Measurements from ENCODE around the gene ACTR1B. TPM values are rescaled to one million over a fixed set of nuclear protein-coding genes. Genes with fewer than 3 reads are reported as not detected.

Gene ACTR1B
- total RNA-seq, 1 experiment from 2014 or later = 33.8 TPM

DNA sequence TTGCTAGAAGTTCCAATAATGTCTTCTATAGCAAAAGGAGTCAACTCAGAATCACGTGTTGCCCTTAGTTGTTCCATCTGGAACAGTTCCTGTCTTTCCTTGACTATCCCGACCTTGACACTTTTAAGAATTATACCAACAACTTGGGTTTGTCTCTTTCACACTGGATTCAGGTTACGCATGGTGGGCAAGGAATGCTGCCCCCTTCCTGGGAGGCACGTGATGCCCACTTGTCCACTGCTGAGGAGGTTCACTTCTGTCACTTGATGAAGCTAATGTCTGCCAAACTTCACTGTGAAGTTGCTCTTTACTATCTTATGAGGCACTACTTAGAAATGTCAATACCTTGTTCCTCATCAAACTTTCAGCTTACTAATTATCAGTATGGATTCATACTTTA, 12.7 kb downstream of the ACTR1B start:
- no CpG with 5 or more reads among the region's 4 CpGs for WGBS (ENCODE audit: extremely low coverage, insufficient read length, low lambda C conversion rate)
- peaks cover 41 to 60% (median 55%) of the 10 kb centered on the region in 3 experiments for H3K36me3 Mint-ChIP-seq (ENCODE audit: insufficient read depth in 1 of 3, low read depth in 3 of 3)

More for the DNA sequence above, 12.7 kb downstream of the ACTR1B start:
- peaks cover 2% of the 10 kb centered on the region for H3K79me1 ChIP-seq (ENCODE audit: insufficient read depth, low read depth, low read length, poor library complexity, severe bottlenecking)
- H3K4ac ChIP-seq (ENCODE audit: low read depth, low read length) = no peak overlapping the region
- H3K9ac ChIP-seq (ENCODE audit: extremely low read depth, insufficient read length, low read length) = no peak overlapping the region
- no peaks in the 10 kb centered on the region for H3K4me1 ChIP-seq (ENCODE audit: insufficient read depth, low read length)
- H3K14ac ChIP-seq (ENCODE audit: insufficient read depth, low read length) = no peak overlapping the region
- Mint-ChIP-seq H3K4me3 (no peak overlapping the region), H3K27me3 (ENCODE audit: low read depth) (peaks cover 1% of the 10 kb centered on the region; the same call in 1 of the 2 replicates), H3K27ac (no peak overlapping the region), H3K4me1 (peaks cover 5% of the 10 kb centered on the region in 2 experiments), H3K9me3 (peaks cover 3 to 8% of the 10 kb centered on the region in 2 experiments; a peak in 4 of 5 replicates)
- H3K56ac ChIP-seq (ENCODE audit: insufficient read length, low read depth, low read length) = no peak overlapping the region
- H2BK20ac ChIP-seq (ENCODE audit: low read depth, low read length, poor library complexity, severe bottlenecking) = no peak overlapping the region
- no peaks in the 10 kb centered on the region for H3K27me3 ChIP-seq (ENCODE audit: insufficient read depth, low read length)
- no peak overlapping the region for H3K23ac ChIP-seq (ENCODE audit: insufficient read length, low read depth, low read length)
- no peak overlapping the region for H2AFZ ChIP-seq (ENCODE audit: low read length)
- TF ChIP-seq, protein P1, sequence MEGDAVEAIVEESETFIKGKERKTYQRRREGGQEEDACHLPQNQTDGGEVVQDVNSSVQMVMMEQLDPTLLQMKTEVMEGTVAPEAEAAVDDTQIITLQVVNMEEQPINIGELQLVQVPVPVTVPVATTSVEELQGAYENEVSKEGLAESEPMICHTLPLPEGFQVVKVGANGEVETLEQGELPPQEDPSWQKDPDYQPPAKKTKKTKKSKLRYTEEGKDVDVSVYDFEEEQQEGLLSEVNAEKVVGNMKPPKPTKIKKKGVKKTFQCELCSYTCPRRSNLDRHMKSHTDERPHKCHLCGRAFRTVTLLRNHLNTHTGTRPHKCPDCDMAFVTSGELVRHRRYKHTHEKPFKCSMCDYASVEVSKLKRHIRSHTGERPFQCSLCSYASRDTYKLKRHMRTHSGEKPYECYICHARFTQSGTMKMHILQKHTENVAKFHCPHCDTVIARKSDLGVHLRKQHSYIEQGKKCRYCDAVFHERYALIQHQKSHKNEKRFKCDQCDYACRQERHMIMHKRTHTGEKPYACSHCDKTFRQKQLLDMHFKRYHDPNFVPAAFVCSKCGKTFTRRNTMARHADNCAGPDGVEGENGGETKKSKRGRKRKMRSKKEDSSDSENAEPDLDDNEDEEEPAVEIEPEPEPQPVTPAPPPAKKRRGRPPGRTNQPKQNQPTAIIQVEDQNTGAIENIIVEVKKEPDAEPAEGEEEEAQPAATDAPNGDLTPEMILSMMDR (conservative IDR thresholded peaks at IDR 0.05) = no peak
- no peaks in the 10 kb centered on the region for H3K79me2 ChIP-seq (ENCODE audit: insufficient read depth, low read length)
- H2BK12ac ChIP-seq (ENCODE audit: insufficient read length, low read depth, low read length) = no peak overlapping the region
- H3K4me2 ChIP-seq (ENCODE audit: insufficient read depth, insufficient read length, low read length) = no peak overlapping the region
- no peak for DNase-seq
- H2BK5ac ChIP-seq (ENCODE audit: insufficient read length, low read length) = no peak overlapping the region
- no peak overlapping the region for H2BK15ac ChIP-seq (ENCODE audit: low read depth, low read length)
- H3K9me3 ChIP-seq (ENCODE audit: control insufficient read depth, low read depth, low read length) = peaks cover 9% of the 10 kb centered on the region
- no peak overlapping the region for H3T11ph ChIP-seq (ENCODE audit: low read length)
- H2BK120ac ChIP-seq (ENCODE audit: low read depth, low read length, poor library complexity, severe bottlenecking) = no peak overlapping the region
- H4K5ac ChIP-seq (ENCODE audit: insufficient read length, low read depth, low read length) = no peak overlapping the region
- no peak overlapping the region for H4K8ac ChIP-seq (replicated peaks; ENCODE audit: insufficient read length, low read depth, low read length)
- no peaks in the 10 kb centered on the region for H3K23me2 ChIP-seq (ENCODE audit: insufficient read length, low read depth, low read length, poor library complexity, severe bottlenecking)
- H3K18ac ChIP-seq (ENCODE audit: insufficient read length, low read depth, low read length) = no peak overlapping the region
- no peak overlapping the region for H2AK5ac ChIP-seq (ENCODE audit: insufficient read length, low read length)
- H4K91ac ChIP-seq (ENCODE audit: insufficient read length, low read depth, low read length) = no peak overlapping the region
- H4K20me1 ChIP-seq (ENCODE audit: control insufficient read depth, insufficient read depth, insufficient read length) = no peaks in the 10 kb centered on the region
- no peak overlapping the region for H3K27ac ChIP-seq (ENCODE audit: insufficient read length, low read depth, low read length)
